Middle frontal gyrus (tissue), 1 donor: ENCODE measurements around the gene RGS11.
"Not testable (repeated sequence)": the region's sequence is repeated elsewhere in the genome, so short reads cannot be mapped to it uniquely, and the experiment has no call there.

Experiments
- DNase-seq: peaks from one replicate; pipeline ENCODE4 v3.0.0-alpha.2; 2015; ENCODE audit warnings: low spot score; ENCODE audit errors: extremely low spot score

The RGS11 gene

DNA sequence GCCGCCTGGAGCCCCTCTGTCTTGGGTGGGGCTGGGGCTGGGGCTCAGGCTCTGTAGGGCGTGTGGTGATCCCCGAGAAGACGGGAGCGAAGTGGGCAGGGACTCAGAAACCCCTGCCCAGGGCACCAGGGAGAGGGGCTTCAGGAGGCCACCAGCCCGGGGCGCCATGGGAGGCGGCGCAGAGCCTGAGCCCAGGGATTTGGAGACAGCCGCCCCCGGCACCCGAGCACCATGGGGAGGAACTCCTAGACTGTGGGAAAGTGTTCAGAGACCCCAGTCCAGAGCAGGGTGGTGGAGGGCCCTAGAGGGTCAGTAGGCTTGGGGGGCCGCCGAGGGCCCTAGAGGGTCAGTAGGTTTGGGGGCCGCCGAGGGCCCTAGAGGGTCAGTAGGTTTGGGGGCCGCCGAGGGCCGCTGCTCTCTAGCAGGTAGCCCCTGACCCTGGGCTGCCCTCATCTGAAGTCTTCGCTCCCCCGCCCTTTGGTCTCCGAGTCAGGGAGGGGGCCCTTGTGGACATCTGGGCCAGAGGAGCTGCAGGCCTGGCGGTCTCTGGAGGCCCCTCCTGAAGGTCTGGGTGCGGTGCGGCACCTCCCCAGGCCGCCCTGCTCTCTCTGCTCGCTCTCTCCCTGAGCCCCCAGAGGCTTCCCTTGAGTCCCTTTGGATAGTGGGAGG is 5.4 kb upstream of the RGS11 start:
- no peak for DNase-seq

DNA sequence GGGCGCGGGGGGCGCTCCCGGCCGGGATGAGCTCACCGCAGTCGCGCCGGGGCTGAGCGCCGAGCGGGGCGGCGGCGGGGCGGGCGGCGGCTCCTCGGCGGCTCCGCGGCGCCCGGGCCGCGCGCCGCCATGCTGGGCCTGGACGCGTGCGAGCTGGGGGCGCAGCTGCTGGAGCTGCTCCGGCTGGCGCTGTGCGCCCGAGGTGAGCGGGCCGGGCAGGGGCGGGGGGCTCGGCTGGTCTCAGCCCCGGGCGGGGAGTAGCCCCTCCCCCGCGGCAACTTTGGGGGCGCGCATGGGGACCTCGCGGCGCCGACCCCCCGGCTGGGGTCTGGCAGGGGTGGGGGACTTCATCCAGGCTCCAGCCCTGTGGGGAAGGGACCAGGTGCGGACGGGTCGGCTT is 4.8 kb upstream of the RGS11 start, which contains the start of gene ARHGDIG:
Gene ARHGDIG (plus strand): TSS at position 40 of the 400 bp plus-strand sequence. CDS start 90 bp downstream, at position 130.
- no peak for DNase-seq

DNA sequence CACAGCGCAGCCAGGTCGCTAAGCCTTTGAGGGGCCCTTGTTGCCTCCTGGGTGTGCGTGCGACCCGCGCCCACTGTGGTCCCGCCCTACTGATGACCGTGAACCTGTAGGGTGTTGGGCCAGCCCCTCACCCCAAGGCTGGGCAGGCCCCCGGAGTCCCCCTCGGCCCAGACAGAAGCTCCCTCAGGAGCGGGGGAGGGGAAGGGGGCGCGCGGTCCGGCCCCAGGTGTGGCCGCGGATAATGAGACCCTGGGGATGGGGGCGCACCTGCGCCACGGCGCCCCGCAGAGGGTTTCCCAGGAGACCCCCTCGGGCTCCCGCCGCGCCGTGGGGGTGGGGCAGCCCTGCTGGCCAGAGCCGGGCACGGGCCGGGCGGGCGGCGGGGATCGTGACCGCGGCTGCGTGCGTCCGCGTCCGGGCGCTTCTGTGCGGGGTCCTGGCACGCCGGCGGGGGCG is 4.3 kb upstream of the RGS11 start:
- no peak for DNase-seq

DNA sequence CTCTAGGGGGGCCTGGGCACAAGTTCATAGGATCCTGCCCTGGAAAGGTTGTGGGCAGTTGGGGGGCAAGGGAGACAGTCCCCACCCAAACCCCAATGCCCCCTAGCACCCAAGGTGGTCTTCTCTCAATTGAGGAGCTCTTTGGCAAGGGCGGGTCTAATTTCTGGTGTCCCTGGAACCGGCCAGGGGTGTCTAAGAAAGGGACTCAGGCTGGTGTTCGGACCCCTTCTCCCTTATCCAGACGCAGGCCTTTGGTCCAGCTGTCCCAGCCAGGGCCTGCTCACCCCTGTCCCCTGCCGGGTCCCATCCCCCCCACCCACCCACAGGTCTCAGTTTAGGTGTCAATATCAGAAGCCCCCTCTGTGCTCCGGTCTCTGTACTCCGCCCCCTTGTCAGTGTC is 3.8 kb upstream of the RGS11 start:
- DNase-seq = no peak

DNA sequence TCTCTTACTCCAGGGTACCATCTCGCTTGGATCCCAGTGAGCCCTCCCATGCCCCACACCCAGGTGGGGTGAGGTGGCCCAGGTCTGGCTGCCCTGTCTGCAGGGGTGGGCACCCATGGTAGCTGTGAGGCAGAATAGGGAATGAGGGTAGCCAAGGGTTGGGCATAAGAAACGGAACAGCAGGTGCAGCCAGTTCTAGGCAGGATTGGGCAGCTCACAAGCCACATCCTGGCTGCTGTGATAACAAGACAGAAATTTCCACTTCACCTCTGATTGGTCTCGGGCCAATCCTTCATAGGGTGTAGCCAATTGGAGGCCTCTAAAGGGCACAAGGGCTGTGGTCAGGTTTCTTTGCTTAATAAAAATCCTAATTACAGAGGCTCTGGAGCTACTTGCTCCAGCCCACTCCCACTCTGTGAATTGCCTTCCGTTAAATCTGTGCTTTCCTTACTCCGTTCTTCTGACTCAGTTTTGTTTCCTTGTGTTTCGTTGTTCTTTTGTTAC is 3.2 kb upstream of the RGS11 start:
- no peak for DNase-seq

GRCh38 chr16:276426-277077 is 808 bp upstream of the RGS11 start:
- no peak for DNase-seq

DNA sequence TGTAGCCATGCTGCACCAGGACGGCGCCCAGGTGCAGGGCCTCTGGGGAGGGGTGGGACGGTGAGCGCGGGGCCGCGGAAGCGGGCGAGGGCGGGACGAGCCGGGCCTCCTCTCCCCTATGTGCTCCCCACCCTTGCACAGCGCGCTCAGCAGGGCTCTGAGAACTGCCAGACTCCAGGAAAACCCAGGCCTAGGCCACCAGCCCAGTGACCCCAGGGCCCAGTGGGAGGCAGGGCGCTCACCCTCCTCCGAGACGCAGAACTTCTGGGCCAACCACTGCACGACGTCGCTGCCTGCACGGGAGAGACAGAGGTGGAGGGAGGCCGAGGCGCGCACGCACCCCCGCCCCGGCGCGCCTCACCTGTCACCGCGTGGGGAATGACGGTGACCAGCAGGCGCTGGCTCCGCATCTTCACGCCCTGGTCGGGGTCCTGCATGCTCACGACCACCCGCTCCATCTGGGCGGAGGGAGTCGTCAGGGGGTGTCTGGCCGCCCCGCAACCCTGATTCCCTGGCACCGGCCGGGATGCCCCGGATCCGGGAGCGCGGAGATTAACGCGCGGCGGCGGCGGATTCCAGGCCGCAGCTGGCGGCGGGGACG is 603 bp downstream of the RGS11 start:
- DNase-seq = no peak

GRCh38 chr16:273547-274421 is 2.0 kb downstream of the RGS11 start:
- DNase-seq = no peak

DNA sequence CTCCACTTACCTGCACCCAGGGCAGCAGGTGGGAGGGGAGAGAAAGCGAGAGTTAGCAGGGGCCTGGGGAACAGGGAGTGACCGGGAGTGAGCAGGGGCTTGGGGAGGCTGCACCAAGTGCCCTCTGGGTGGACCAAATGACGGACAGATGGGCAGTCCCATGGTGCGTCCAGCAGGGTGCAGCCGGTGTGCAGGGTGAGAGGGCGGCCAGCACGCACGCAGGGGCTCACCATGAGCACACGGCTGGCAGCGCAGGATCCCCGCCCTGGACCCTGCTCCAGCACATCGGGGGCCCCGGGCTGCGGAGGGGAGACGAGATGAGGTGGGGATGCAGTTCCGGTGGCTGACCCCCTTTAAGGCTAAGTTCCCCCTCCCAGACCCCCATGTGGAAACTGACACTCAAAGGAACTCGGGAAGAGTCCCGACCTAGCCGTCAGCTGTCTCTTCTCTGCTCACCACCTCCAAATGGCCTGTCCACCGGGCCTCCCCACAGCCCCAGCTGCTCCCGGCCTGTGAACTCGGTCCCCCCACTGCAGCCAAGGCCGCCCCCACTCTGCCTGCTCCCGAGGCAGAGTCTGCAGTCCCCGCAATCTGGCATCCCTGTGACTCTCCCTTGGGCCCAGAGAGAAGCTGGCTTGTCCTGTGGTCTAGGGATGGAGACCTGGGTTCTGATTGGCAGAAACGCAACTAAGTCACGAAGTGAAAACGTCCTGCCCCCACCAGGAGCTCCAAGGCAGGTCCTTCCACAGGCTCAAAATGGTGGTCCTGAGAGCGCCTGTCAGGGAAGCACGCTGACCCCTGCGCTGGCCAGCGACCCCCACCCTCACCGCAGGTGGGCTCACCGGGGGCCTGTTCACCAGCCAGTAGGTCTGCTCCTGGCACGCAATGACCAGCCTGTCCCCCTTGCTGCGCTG is 2.9 kb downstream of the RGS11 start:
- no peak for DNase-seq

- DNase-seq = no peak
These were observed 5.1 kb downstream of the RGS11 start for GRCh38 chr16:270381-271255.

GRCh38 chr16:269061-269796 is 6.5 kb downstream of the RGS11 start:
- no peak for DNase-seq

DNA sequence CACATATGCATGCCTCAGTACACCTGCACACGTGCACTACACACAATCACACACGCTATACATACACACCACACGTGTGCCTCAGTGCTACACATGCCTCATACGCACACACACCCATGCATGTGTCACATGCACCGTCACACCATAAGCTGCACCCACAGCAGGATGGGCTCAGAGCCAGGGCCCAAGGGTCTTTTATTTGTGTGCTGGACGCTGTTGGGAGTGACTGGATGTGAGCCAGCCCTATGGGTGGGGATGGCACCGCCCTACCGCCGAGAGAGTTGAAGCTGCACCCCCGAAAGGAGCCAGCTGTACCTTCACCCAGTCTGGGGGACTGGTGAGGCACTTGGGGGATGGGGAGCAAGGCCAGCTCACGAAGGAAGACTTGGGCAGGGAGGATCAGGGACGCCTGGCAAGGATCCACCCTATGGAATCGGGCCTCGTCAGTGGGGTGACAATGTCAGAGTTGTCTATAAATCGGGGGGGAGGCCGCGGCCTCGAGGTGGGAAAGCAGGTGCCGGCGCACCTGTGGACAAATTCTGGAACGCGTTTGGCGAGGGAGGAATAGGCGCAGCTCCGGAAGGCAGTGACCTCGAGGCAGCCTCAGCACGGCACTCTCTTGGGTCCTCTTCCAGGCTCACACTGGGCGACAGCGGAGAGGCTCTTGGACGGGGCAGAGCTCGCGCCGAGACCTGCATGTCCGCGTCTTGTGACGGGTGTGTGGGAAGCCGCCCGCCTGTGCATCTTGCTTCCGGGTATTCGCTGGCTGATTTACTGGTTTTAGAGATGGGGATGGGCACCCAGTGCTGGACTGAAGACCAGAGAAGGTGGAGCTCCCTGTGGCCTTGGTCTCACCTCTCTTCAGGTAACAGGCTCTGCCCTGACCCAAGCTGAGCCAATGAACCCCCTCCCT is 7.3 kb downstream of the RGS11 start:
- DNase-seq = no peak

DNA sequence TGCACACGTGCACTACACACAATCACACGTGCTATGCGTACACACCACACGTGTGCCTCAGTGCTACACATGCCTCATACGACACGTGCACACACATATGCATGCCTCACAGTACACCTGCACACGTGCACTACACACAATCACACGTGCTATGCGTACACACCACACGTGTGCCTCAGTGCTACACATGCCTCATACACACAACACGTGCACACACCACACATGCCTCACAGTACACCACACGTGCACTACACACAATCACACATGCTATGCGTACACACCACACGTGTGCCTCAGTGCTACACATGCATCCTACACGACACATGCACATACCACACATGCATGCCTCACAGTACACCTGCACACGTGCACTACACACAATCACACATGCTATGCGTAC is 8.2 kb downstream of the RGS11 start:
- not testable (repeated sequence) for DNase-seq

GRCh38 chr16:266258-267164 is 9.2 kb downstream of the RGS11 start:
- DNase-seq = no peak

- DNase-seq = no peak
These were observed 10.0 kb downstream of the RGS11 start for GRCh38 chr16:265711-266110.

GRCh38 chr16:265002-265529 is 10.7 kb downstream of the RGS11 start:
- no peak for DNase-seq
